HG03064 (cell line): ENCODE measurements around the gene STRN3.
A peak's percentile ranks its signal among the peaks of the same experiment; 100 is the strongest.
"Not testable (repeated sequence)": the region's sequence is repeated elsewhere in the genome, so short reads cannot be mapped to it uniquely, and the experiment has no call there.

Experiments
- ATAC-seq: cut with Tn5 transposase; IDR thresholded peaks from one replicate; pipeline ENCODE4 v1.9.1; 2021; ENCODE audit warnings: low read depth; ENCODE audit not compliant: unreplicated experiment

Gene STRN3

GRCh38 chr14:30972882-30973582 is 53.1 kb downstream of the STRN3 start:
- no peak for ATAC-seq

GRCh38 chr14:30972036-30972732 is 54.0 kb downstream of the STRN3 start:
- not testable (repeated sequence) for ATAC-seq

GRCh38 chr14:30971586-30971985 is 54.6 kb downstream of the STRN3 start:
- ATAC-seq: no peak

GRCh38 chr14:30969796-30970195 is 56.4 kb downstream of the STRN3 start:
- not testable (repeated sequence) for ATAC-seq

GRCh38 chr14:30967364-30968098 is 58.6 kb downstream of the STRN3 start:
- ATAC-seq: not testable (repeated sequence)

GRCh38 chr14:30966415-30967363 is 59.5 kb downstream of the STRN3 start:
- no peak for ATAC-seq

GRCh38 chr14:30965861-30966260 is 60.3 kb downstream of the STRN3 start:
- not testable (repeated sequence) for ATAC-seq

- ATAC-seq: not testable (repeated sequence)
Measured at GRCh38 chr14:30962537-30962936, 63.6 kb downstream of the STRN3 start.

- no peak for ATAC-seq
Measured at GRCh38 chr14:30961330-30961729, 64.8 kb downstream of the STRN3 start.

GRCh38 chr14:30960216-30960615 is 66.0 kb downstream of the STRN3 start:
- ATAC-seq: no peak

- no peak for ATAC-seq
Measured at GRCh38 chr14:30958555-30959407, 67.4 kb downstream of the STRN3 start.

- peak; percentile 68 for ATAC-seq
Measured at GRCh38 chr14:30957813-30958370, 68.3 kb downstream of the STRN3 start.

- no peak for ATAC-seq
Measured at GRCh38 chr14:30949651-30950050, 76.5 kb downstream of the STRN3 start.

GRCh38 chr14:30943694-30944093 is 82.5 kb downstream of the STRN3 start:
- no peak for ATAC-seq

- no peak for ATAC-seq
Measured at GRCh38 chr14:30940886-30941285, 85.3 kb downstream of the STRN3 start.

GRCh38 chr14:30938617-30939016 is 87.6 kb downstream of the STRN3 start:
- ATAC-seq: no peak

GRCh38 chr14:30935445-30935844 is 90.7 kb downstream of the STRN3 start:
- no peak for ATAC-seq

GRCh38 chr14:30933937-30934336 is 92.2 kb downstream of the STRN3 start:
- not testable (repeated sequence) for ATAC-seq

- ATAC-seq: no peak
Measured at GRCh38 chr14:30928462-30928861, 97.7 kb downstream of the STRN3 start.
